KG1 (cell line): Measurements from ENCODE around the gene ARHGAP26.
"Not testable (repeated sequence)": the region's sequence is repeated elsewhere in the genome, so short reads cannot be mapped to it uniquely, and the experiment has no call there.

ENCODE experiments used
- DNase-seq: peaks from one replicate; lab custom pipeline; 2025; lab: John Stamatoyannopoulos, UW

Gene ARHGAP26

DNA sequence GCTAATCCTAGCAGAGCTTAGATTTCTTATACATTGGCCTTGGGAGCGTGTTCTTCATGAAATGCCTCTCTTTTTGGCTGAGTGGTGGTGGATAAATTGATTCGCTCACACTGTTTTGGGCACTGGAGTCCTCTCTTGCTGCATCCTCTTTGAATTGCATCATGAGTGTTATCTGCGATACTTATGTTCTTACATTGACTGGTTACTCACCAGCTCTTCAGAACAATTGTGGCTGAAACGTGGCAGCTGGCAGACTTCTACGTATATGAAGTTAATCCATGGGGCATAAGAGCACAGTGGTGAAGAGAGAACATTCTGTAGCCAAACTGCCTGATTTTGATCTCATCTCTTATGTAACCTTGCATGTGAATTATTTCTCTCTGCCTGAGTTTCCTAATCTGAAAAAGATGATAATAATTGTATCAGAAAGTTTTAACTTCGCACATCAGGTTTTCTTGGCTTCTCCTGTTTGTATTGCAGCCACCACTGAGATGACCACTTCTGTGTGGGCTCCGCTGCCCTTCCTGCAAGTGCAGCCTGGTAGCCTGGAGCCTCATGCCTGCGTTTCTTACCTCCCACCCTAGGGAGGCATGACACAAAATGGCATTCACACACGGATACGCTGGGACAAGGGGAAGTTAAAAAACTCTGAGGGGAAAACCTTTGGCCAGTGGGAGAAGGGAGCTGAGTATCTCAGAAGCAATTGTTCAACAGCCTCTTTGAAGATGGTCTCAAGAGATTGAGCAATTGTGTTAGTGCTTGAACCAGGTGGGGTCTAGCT, 295.2 kb downstream of the ARHGAP26 start:
- DNase-seq, result no peak

DNA sequence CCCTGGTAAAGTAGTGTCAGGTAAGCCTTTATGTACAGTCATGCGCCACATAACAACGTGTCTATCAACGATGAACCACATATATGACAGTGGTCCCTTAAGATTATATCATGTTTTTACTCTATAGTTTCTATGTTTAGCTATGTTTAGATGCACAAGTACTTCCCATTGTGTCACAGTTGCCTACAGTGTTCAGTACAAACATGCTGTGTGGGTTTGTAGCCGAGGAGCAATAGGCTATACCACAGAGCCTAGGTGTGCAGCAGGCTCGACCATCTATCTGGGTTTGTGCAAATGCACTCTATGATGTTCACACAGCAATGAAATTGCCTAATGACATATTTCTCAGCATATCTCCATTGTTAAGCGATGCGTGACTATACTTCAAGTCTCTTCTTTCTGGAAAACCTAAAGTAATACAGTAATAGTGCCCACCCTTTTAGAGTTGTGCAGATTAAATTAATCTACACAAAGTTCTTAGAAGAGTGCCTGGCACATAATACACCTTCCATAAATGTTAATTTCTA, 295.9 kb downstream of the ARHGAP26 start:
- no peak for DNase-seq

DNA sequence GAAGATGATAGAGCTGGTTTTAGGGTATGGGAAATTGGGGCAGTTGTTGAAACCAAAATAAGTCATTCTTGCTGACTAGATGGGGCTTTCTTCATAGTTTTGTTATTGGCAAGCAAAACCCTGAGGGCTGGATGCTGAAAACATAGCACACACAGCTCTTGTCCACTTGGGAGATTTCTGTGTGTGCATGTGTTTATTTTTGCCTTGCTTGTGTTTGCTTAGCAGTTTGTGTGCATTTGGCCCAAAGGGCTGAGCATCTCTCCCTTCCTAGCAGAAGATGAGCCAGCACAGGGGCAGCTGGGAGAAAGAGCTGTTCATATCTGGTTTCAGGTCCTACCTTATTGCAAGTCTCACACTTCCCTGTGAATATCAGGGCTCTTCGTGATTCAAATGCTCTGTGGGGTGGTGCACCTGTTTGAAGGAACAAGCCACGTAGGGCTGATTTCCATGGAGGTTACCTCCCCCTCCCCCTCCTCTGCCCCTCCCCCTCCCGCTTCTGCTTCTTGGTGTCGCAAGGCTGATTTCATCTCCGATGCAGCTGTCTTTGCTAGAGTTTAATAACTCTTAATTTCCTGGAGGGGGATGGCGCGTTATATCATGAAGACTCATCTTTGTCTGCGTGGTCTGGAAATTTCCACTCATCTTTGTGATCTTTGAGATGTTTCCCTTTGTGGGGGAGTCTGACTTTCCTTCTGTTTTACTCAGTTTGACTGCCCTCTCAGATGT, 296.5 kb downstream of the ARHGAP26 start:
- DNase-seq, result no peak

- no peak for DNase-seq
These were observed 298.5 kb downstream of the ARHGAP26 start for GRCh38 chr5:143068712-143069111.

DNA sequence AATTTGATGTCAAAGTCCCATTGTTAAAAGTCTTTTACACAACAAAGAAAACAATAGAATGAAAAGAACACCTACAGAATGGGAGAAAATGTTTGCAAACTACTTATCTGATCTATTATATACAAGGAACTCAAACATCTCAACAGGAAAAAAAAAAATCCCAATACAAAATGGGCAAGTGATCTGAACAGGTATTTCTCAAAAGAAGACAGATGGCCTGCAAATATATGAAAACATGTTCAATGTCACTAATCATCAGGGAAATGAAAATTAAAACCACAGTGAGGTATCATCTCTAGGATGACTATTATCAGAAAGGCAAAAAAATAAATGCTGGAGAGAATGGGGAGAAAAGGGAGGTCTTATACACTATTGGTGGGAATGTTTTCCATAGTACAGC, 301.8 kb downstream of the ARHGAP26 start:
- DNase-seq, result no peak

DNA sequence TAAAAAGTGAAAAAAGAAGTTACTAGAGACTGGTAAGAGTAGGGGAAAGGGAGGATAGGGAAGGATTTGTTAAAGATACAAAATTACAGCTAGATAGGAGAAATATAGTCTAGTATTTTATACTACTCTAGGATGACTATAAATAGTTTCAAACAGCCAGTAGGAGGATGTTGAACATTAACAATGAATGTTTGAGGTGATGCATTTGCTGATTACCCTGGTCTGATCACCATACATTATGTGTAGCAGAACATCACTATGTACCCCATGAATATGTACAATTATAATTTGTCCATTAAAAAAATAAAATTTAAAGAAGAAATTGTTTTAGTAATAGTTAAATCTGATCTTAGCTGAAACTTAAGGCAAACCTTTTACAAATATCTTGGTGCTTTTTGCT, 302.6 kb downstream of the ARHGAP26 start:
- DNase-seq, result no peak

DNA sequence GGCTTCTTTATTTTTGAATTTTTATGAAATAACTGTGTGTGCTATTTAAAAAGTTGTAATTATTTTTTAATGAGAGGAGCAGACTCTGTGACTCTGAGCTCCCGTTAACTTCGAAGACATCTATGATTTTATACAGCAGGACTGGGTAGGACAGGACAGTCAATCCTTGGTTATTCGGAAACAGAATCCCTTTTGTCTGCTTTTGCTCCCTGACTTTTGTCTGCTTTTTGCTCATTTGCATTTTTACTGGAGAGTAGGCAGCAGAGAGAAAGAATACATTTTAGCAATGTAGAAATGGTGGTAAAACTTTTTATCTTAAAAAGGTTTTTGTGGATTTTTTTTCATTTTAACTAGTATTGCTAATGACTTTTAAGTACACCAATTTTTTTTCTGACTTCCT, 303.6 kb downstream of the ARHGAP26 start:
- no peak for DNase-seq

DNA sequence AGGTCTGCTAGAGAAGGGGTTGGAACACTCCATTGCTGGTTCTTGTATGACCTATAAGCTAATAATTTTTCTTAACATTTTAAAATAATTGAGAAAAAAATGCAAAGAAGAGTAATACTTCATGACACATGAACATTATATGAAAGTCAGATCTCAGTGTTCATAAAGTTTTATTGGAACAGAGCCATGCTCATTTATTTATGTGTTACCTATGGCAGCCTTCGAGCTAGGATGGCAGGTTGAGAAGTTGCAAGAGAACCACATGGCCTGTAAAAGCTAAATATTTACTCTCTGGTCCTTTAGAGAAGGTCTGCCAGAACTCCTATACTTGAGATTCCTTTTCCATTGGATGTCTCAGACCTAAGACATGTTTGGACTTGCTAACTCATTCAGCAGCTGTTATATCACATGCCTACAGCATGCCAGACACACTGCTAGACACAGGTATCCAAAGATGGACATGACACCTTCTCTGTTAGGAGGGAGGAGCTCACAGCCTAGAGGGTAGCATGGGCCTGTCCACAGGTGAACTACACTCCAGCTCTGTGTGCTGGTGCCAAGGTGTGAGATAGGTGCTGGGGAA, 304.3 kb downstream of the ARHGAP26 start:
- no peak for DNase-seq

- DNase-seq, result no peak
These were observed 306.2 kb downstream of the ARHGAP26 start for GRCh38 chr5:143076377-143076776.

- DNase-seq, result no peak
These were observed 307.4 kb downstream of the ARHGAP26 start for GRCh38 chr5:143077453-143078103.

DNA sequence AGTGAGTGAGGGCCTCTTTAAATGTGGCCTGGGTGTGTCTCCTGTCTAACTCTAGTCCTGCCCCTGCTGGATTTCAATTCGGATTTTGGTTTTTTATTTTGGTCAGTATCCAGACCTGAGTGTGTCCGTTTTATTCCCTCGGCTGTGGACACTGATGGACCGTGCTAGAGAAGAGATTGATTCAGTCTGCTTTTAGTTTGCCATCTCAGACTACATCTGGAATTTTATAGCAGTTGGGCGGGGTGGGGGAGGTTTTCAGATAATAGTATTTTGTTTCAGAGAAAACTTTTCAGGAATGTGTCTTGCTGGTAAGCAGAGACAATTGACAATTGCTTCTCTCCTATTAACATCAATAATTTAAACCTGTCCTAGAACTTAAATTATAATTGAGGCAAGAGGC, 308.1 kb downstream of the ARHGAP26 start:
- DNase-seq, result no peak

- no peak for DNase-seq
These were observed 308.8 kb downstream of the ARHGAP26 start for GRCh38 chr5:143078971-143079370.

DNA sequence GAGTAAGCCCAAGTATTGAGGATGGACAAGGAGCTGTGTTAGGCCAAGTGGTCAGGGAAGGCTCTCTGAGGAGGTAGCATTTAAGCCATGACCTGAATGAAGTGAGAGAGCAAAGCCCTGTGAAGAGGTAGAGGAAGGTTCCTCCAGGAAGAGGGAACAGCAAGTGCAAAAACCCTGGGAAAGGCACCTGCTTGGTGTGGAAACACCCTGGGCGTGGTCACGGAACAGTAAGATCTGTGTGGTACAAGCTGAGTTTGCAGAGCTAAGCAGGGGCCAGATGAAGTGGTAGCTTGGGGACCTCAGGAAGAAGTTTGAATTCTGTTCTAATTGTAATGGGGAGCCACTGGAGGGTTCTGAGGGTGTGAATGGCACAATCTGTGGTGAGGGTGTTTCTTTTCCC, 310.2 kb downstream of the ARHGAP26 start:
- no peak for DNase-seq

- DNase-seq, result no peak
These were observed 310.8 kb downstream of the ARHGAP26 start for GRCh38 chr5:143080982-143081381.

- DNase-seq, result no peak
These were observed 312.8 kb downstream of the ARHGAP26 start for GRCh38 chr5:143083006-143083405.

- no peak for DNase-seq
These were observed 314.2 kb downstream of the ARHGAP26 start for GRCh38 chr5:143084407-143084806.

- DNase-seq, result no peak
These were observed 315.2 kb downstream of the ARHGAP26 start for GRCh38 chr5:143085319-143085917.

DNA sequence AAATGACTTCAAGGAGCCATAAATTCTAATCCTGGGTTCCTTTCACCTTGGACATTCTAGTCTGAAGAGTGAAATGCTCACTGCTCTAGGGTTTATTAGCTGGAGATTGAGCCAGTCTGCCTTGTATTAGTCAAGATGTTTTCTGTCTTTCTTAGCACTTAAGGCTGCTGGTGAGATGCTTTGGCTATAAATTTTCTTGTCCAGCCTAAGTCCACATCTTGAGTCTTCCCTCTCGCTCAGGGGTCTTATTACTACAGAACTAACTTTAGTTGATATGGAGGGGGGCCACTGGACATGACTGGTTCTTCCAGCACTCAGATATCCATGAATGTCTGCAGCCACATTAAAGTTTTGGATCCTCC, 316.4 kb downstream of the ARHGAP26 start:
- no peak for DNase-seq

- DNase-seq, result no peak
These were observed 316.9 kb downstream of the ARHGAP26 start for GRCh38 chr5:143086908-143087637.

- not testable (repeated sequence) for DNase-seq
These were observed 318.5 kb downstream of the ARHGAP26 start for GRCh38 chr5:143088702-143089101.

GRCh38 chr5:143090044-143090443, 319.9 kb downstream of the ARHGAP26 start:
- not testable (repeated sequence) for DNase-seq
